Effector memory CD4-positive, alpha-beta T cell (primary cell): Measurements from ENCODE around the gene GNL2.

Experiments used
- DNase-seq, 3 donors: peaks; one replicate each; pipeline ENCODE4 v3.0.0-alpha.2; 2020
- H3K27ac ChIP-seq: 2 replicates; pipeline ENCODE4 v1.7.0; 2013; ENCODE audit warnings: mild to moderate bottlenecking, low read length, moderate library complexity; ENCODE audit not compliant: insufficient read depth, poor library complexity, severe bottlenecking
- H3K27me3 ChIP-seq: replicated peaks from 2 replicates; pipeline ENCODE4 v1.7.0; 2013; ENCODE audit warnings: mild to moderate bottlenecking, low read length; ENCODE audit not compliant: insufficient read depth, control insufficient read depth, poor library complexity, severe bottlenecking
- H3K36me3 ChIP-seq: 2 replicates; pipeline ENCODE4 v1.7.0; 2013; ENCODE audit warnings: mild to moderate bottlenecking, low read length, moderate library complexity; ENCODE audit not compliant: control insufficient read depth, insufficient read depth
- H3K4me1 ChIP-seq: 2 replicates; pipeline ENCODE4 v1.7.0; 2013; ENCODE audit warnings: low read length, mild to moderate bottlenecking; ENCODE audit not compliant: control insufficient read depth, insufficient read depth, poor library complexity, severe bottlenecking
- H3K4me3 ChIP-seq: 2 replicates; pipeline ENCODE4 v1.7.0; 2013; ENCODE audit warnings: low read length, low read depth, mild to moderate bottlenecking; ENCODE audit not compliant: insufficient read depth, poor library complexity, severe bottlenecking
- H3K9me3 ChIP-seq: 2 replicates; pipeline ENCODE4 v1.7.0; 2013; ENCODE audit warnings: mild to moderate bottlenecking, low read length, moderate library complexity; ENCODE audit not compliant: control insufficient read depth

GNL2 gene

DNA sequence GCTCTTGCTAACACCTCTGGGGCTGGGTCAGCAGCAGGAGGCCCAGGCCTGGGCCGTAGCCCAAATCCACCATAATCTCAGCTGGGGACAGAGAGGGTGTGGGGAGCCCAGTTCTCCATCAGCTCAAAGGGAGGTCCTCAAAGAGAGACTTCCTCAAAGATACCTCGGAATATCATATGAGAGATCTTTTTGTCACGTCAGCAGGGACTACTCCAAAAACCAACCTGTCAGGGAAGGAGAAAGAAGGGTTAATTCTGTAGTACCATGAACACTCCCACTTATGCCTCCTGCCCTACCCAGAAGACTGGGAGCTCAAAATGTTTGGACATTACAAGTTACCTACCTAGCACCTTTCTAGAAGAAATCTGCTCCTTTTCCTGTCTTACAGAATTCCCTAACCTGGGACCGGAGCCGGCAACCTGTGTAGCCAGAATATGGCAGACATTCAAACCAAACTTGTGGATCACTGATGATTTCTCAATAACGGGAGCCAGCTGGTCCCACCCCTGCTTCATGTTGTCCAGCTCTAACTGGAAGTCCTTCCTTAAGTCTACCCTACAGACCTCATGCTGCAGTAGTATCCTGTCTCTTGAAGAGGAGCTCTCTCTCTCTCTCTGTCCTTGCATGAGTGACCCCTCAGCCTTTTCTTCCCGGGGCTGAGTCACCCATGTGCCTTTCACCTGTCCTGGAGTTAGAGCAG lies 34.1 kb upstream of the GNL2 start:
- DNase-seq: no peak
- peaks cover 48% of the 10 kb centered on the region for H3K27me3 ChIP-seq
- H3K27ac ChIP-seq: no peak overlapping the region
- peaks cover 11% of the 10 kb centered on the region for H3K4me1 ChIP-seq
- no peak overlapping the region for H3K4me3 ChIP-seq
- no peaks in the 10 kb centered on the region for H3K36me3 ChIP-seq
- no peaks in the 10 kb centered on the region for H3K9me3 ChIP-seq

DNA sequence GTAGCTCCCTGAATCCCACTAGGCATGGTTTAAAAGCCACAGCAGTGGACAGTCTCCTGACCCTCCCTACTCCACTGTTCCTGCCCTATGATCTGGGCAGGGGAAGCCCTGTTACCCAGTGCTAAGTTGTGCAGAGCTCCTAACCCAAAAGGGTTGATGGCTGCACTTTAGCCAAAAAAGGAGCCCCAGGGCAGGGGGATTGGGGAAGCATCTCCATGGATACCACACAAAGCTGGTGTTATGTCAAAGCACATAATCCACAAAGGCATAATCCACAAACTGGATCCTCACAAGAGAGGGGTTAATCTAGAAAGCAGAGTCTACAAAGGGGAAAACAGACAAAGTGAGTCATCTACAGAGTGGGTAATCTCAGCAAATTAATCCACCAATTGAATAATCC lies 33.3 kb upstream of the GNL2 start:
- Histone ChIP-seq H3K27me3 (peaks cover 39% of the 10 kb centered on the region), H3K9me3 (no peaks in the 10 kb centered on the region), H3K4me1 (peaks cover 3% of the 10 kb centered on the region), H3K27ac (no peak overlapping the region), H3K4me3 (no peak overlapping the region), H3K36me3 (no peaks in the 10 kb centered on the region)
- DNase-seq: no peak

DNA sequence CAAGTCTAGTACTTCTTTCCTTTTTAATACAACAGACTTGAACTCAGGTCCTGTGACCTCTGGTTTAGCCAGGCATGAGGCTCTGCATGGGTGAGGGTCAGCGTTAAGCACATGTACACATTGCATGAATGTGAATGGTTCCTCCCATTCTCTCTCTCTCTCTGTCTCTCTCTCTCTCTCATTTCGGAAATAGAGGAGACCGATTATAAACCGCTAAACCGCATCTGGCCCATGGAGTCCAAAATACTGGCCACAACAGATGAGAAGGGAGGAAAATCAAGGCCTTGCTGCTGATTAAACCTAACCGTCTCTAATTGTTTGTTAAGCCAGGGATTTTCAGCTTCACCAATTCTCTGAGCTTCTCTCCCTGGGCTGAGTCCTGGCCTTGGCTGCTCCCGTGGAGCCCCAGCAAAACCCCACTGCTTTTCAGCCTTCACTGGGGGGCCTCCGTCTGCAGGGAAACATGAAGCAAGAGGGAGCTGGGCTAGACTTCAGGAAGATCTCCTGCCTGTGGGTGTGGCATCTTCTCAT lies 32.4 kb upstream of the GNL2 start:
- H3K4me3 ChIP-seq: no peak overlapping the region
- no peaks in the 10 kb centered on the region for H3K36me3 ChIP-seq
- no peaks in the 10 kb centered on the region for H3K4me1 ChIP-seq
- no peak for DNase-seq
- peaks cover 33% of the 10 kb centered on the region for H3K27me3 ChIP-seq
- H3K27ac ChIP-seq: no peak overlapping the region
- H3K9me3 ChIP-seq: no peaks in the 10 kb centered on the region

DNA sequence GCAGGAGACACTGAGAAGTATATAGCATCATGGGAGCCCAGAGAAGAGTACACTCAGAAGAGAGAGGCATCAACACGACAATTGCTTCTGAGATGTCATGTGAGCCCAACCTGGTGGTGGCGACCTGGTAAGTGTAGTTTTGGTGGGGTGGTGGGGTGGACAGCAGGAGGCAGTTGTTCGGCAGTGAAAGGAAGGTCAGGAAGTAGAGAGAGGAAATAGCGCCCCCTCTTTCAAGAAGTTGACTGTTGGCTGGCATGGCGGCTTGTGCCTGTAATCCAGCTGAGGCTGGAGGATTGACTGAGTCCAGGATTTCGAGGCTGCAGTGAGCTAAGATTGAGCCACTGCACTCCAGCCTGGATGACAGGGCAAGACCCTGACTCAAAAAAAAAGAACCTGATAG lies 26.4 kb upstream of the GNL2 start:
- Histone ChIP-seq H3K4me1 (no peaks in the 10 kb centered on the region), H3K36me3 (no peaks in the 10 kb centered on the region), H3K9me3 (no peaks in the 10 kb centered on the region), H3K27me3 (peaks cover 11% of the 10 kb centered on the region), H3K4me3 (no peak overlapping the region), H3K27ac (no peak overlapping the region)
- no peak for DNase-seq

DNA sequence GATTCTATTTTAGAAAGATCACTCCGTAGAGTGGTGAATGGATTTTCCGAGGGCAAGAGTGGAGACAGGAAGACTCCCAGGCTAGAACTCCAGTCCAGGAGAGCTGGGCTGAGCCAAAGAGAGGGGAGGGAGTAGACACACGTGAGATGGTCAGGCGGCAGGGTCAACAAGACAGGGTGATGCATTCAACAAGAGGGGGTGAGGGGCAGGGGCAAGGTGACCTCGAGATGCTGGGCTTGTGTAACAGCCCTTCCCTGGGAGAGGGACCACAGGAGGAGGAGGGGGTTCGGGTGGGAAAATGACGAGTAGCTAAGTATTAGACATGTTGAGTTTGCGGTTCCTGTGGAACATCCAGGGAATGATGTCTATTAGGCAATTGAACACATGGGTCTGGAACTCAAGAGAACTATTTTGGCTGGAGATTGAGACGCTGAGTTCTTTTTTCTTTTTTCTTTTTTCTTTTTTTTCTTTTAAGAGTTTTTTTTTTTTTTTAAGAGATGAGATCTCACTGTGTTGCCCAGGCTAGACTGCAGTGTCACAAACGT lies 25.7 kb upstream of the GNL2 start:
- no peak overlapping the region for H3K27ac ChIP-seq
- peaks cover 10% of the 10 kb centered on the region for H3K27me3 ChIP-seq
- no peak overlapping the region for H3K4me3 ChIP-seq
- no peaks in the 10 kb centered on the region for H3K36me3 ChIP-seq
- no peaks in the 10 kb centered on the region for H3K4me1 ChIP-seq
- DNase-seq: no peak
- H3K9me3 ChIP-seq: no peaks in the 10 kb centered on the region

DNA sequence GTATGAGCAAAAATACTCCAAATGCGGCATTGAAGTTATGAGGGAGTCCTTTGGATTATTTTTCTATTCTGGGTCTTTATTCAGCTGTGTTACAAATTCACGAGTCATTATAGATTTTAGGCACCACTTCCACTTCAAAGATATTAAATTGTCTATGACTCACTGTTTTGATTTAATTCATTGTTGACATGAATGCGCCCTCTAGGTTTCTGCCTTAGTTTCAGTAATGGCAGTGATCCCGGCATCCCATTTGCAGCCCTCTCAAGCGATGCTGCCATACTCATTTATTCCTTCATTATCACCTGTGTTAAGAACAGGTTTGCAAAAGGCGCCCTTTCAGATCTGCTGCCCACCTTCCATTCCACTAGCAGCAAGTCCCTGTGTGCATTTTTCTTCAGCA lies 25.0 kb upstream of the GNL2 start:
- Histone ChIP-seq H3K4me3 (no peak overlapping the region), H3K27me3 (peaks cover 10% of the 10 kb centered on the region), H3K9me3 (no peaks in the 10 kb centered on the region), H3K36me3 (no peaks in the 10 kb centered on the region), H3K4me1 (no peaks in the 10 kb centered on the region), H3K27ac (no peak overlapping the region)
- DNase-seq: no peak

DNA sequence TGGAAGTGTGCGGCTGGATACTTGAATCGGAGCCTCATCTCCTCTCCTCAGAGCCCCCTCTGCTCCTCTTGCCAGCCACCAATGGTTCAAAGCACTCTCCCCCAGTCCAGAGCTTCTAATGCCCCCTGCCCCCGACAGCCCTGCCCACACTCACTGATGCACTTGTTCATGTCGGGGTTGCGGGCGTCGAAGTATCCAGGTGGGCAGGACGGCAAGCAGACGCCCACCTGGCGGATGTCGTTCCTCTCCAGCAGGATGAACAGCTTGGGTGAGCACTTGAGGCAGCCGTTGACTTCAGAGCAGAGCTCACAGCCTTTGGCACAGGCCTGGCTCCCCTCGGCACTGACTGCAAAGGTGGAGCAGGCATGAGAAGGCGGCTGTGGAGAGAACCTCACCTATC lies 20.6 kb upstream of the GNL2 start:
- no peaks in the 10 kb centered on the region for H3K36me3 ChIP-seq
- peaks cover 7% of the 10 kb centered on the region for H3K27me3 ChIP-seq
- H3K27ac ChIP-seq: no peak overlapping the region
- no peaks in the 10 kb centered on the region for H3K4me1 ChIP-seq
- no peak for DNase-seq
- no peak overlapping the region for H3K4me3 ChIP-seq
- no peaks in the 10 kb centered on the region for H3K9me3 ChIP-seq

DNA sequence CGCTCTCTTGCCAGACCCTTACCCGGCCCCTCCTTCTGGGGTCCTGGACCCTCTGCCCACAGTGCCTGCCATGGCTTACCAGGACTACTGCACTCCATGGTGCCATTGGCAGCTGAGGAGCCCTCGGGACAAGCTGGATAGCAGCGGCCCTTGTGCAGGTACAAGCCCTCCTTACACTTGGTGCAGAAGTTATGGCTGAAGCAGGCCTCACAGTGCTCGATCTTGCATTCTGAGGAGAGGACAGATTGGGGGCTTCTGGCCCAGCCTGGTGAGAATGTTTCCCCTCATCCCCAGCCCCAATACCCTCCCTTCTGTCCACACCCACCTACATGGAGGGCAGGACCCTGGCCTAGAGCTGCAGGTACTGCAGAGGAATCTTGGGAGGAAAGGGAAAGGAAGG lies 18.4 kb upstream of the GNL2 start:
- no peak for DNase-seq
- H3K9me3 ChIP-seq: no peaks in the 10 kb centered on the region
- no peak overlapping the region for H3K4me3 ChIP-seq
- H3K27ac ChIP-seq: no peak overlapping the region
- H3K27me3 ChIP-seq: peaks cover 7% of the 10 kb centered on the region
- H3K36me3 ChIP-seq: no peaks in the 10 kb centered on the region
- no peaks in the 10 kb centered on the region for H3K4me1 ChIP-seq

DNA sequence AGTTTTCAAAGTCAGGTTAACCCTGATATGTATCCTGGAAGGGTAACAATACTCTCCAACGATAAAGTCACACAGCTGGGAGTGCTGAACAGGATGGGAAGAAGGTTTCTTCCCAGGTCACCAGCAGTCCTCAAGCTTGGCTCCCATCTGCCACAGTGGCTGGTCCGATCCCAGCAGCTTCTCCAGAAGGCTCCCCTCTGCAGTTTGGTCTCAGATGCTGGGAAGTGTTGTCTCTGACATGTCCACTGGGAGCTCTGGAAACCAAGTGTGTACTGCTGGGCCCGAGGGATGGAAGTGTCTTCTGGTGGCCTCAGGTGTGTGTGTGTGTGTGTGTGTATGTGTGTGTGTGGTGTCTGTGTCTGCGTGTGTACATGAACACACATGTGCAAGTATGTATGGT lies 16.4 kb upstream of the GNL2 start:
- no peak overlapping the region for H3K4me3 ChIP-seq
- no peak for DNase-seq
- no peak overlapping the region for H3K27ac ChIP-seq
- no peaks in the 10 kb centered on the region for H3K9me3 ChIP-seq
- H3K4me1 ChIP-seq: no peaks in the 10 kb centered on the region
- H3K36me3 ChIP-seq: no peaks in the 10 kb centered on the region
- peaks cover 7% of the 10 kb centered on the region for H3K27me3 ChIP-seq

DNA sequence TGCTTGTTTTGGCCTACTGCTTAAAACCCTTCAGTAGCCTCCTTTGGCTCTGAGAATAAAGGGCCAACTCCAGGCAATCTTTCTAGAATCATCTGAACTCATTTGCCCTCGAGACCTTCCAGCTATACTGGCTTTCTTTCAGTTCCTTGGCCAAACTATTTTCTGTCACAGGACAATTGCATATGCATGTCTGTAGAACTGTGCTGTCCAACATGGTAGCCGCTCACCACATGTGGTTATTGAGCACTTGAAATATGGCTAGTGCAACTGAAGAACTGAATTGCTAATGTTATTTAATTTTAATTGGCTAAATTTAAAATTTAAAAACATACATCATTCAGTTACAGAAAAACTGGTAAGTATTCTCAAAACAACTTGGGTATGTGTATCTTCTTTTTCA lies 14.3 kb upstream of the GNL2 start:
- H3K27ac ChIP-seq: no peak overlapping the region
- no peaks in the 10 kb centered on the region for H3K27me3 ChIP-seq
- H3K4me1 ChIP-seq: no peaks in the 10 kb centered on the region
- H3K9me3 ChIP-seq: no peaks in the 10 kb centered on the region
- no peak for DNase-seq
- no peak overlapping the region for H3K4me3 ChIP-seq
- no peaks in the 10 kb centered on the region for H3K36me3 ChIP-seq
